HFFc6 (cell line): ENCODE results near the gene FZD4. TPM values are rescaled to one million over a fixed set of nuclear protein-coding genes. Genes with fewer than 3 reads are reported as not detected.

Experiments
- DNase-seq: peaks from one replicate; pipeline ENCODE4 v3.0.0-alpha.2; 2018
- H3K27ac Mint-ChIP-seq: 2 replicates; pipeline ENCODE4 v1.8.0; 2020; ENCODE audit warnings: mild to moderate bottlenecking, mixed read lengths
- H3K27me3 Mint-ChIP-seq: 2 replicates; pipeline ENCODE4 v1.8.0; 2021; ENCODE audit warnings: mild to moderate bottlenecking, moderate library complexity, mixed read lengths; ENCODE audit not compliant: insufficient read depth
- H3K36me3 Mint-ChIP-seq: 2 replicates; pipeline ENCODE4 v1.8.0; 2021; ENCODE audit warnings: low read depth, mixed read lengths
- H3K4me1 Mint-ChIP-seq: 2 replicates; pipeline ENCODE4 v1.8.0; 2020; ENCODE audit warnings: low read depth, mixed read lengths
- H3K4me3 Mint-ChIP-seq: 2 replicates; pipeline ENCODE4 v1.8.0; 2020; ENCODE audit warnings: mild to moderate bottlenecking, moderate library complexity, mixed read lengths
- H3K9me3 Mint-ChIP-seq: 2 replicates; pipeline ENCODE4 v1.8.0; 2020; ENCODE audit warnings: mild to moderate bottlenecking, mixed read lengths
- CTCF ChIP-seq: fragments of 200-600 bp; sonication (generic); IDR thresholded peaks from 2 replicates; pipeline ENCODE4 v1.5.0; 2021; ENCODE audit warnings: antibody characterized with exemption, mild to moderate bottlenecking
- total RNA-seq, 6 experiments: library from RNA; stranded (reverse); fragmentation: NEBNext Ultra II Directional; extraction: Animal tissue kit (Norgen Biotek cat#: 25700); gene quantifications; 2 replicates in 1 of 6; 3 replicates in 5 of 6; pipeline ENCODE4 v1.2.3, GENCODE V29; 2021

The FZD4 gene
- total RNA-seq, 6 experiments from 2014 or later = 11.0 to 13.8 (median 12.7) TPM

- H3K4me3 Mint-ChIP-seq = peak overlapping the region; percentile 88
Measured at GRCh38 chr11:86952221-86952875, 2.8 kb downstream of the FZD4 start.

GRCh38 chr11:86951706-86952105, 3.5 kb downstream of the FZD4 start:
- Mint-ChIP-seq H3K9me3 (no peaks in the 10 kb centered on the region), H3K4me1 (peaks cover 82% of the 10 kb centered on the region), H3K27ac (no peak overlapping the region), H3K27me3 (0 out of 2 replicates have a peak, but pooled peaks cover 2% of the 10 kb centered on the region), H3K36me3 (peaks cover 41% of the 10 kb centered on the region), H3K4me3 (no peak overlapping the region)
- no peak for TF ChIP-seq CTCF
- no peak for DNase-seq

More at GRCh38 chr11:86952221-86952875, 2.8 kb downstream of the FZD4 start:
- H3K27me3 Mint-ChIP-seq = 0 out of 2 replicates have a peak, but pooled peaks cover 2% of the 10 kb centered on the region
- peak overlapping the region; percentile 59; the same call in 1 of the 2 replicates for H3K27ac Mint-ChIP-seq
- H3K9me3 Mint-ChIP-seq = no peaks in the 10 kb centered on the region
- DNase-seq = no peak
- peaks cover 78% of the 10 kb centered on the region for H3K4me1 Mint-ChIP-seq
- TF ChIP-seq CTCF = no peak
- H3K36me3 Mint-ChIP-seq = peaks cover 38% of the 10 kb centered on the region

DNA sequence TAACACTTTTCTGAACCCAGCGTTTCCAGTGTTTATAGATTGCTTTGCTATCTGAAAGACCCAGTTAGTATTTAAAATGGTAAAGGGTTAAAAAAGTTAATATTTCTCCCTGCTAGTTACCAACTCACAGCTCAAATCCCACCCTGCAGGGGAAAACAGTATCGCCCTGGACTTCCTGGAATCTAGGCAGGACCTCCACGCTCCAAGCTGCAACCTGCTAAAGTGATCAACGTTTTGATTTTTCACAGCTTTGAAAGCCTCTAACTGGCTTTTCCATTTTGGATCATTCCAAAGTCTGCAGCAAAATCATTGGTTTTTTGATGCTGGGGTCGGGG, 4.6 kb downstream of the FZD4 start:
- H3K27me3 Mint-ChIP-seq = peaks cover 2% of the 10 kb centered on the region; the same call in 1 of the 2 replicates

GRCh38 chr11:86949995-86950660, 5.1 kb downstream of the FZD4 start:
- peaks cover 50% of the 10 kb centered on the region for H3K36me3 Mint-ChIP-seq

More for the DNA sequence above, 4.6 kb downstream of the FZD4 start:
- no peak for TF ChIP-seq CTCF
- H3K4me3 Mint-ChIP-seq = peak overlapping the region; percentile 18; the same call in 1 of the 2 replicates
- H3K36me3 Mint-ChIP-seq = peaks cover 49% of the 10 kb centered on the region
- H3K9me3 Mint-ChIP-seq = no peaks in the 10 kb centered on the region
- peaks cover 83% of the 10 kb centered on the region for H3K4me1 Mint-ChIP-seq
- H3K27ac Mint-ChIP-seq = peak overlapping the region; percentile 27
- DNase-seq = no peak

DNA sequence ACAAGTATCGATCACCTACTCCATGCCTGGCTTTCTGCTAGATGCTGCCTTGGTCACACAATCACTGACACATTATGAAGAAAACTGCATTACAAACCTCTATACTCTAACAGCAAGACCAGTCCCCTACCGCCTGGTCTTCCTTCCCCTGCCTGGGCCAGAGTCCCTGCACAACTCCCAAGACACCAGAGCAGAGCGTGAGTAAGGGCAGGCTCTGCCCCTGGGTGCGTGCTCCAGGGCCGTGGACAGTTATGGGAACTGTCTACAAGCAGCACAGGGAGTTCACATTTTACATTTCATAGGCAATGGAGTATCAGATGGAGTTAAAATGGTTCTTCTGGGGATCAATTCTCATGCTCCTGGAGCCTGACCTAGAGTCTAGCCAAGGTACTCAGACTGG, 6.5 kb downstream of the FZD4 start:
- DNase-seq = no peak
- Mint-ChIP-seq H3K4me1 (peaks cover 76% of the 10 kb centered on the region), H3K27me3 (peaks cover 2% of the 10 kb centered on the region; the same call in 1 of the 2 replicates), H3K36me3 (peaks cover 55% of the 10 kb centered on the region), H3K4me3 (no peak overlapping the region), H3K27ac (no peak overlapping the region), H3K9me3 (no peaks in the 10 kb centered on the region)
- TF ChIP-seq CTCF = no peak

More at GRCh38 chr11:86949995-86950660, 5.1 kb downstream of the FZD4 start:
- Mint-ChIP-seq H3K27me3 (peaks cover 2% of the 10 kb centered on the region; the same call in 1 of the 2 replicates), H3K27ac (peak overlapping the region; percentile 27), H3K4me1 (peaks cover 83% of the 10 kb centered on the region), H3K4me3 (peak overlapping the region; percentile 18; the same call in 1 of the 2 replicates), H3K9me3 (no peaks in the 10 kb centered on the region)
- DNase-seq = peak; percentile 64
- TF ChIP-seq CTCF = no peak
